ENCODE measurements around the gene GALNT16.

GRCh38 chr14:69345402-69345801, 85.4 kb downstream of the GALNT16 start:
- TF ChIP-seq, protein P1, sequence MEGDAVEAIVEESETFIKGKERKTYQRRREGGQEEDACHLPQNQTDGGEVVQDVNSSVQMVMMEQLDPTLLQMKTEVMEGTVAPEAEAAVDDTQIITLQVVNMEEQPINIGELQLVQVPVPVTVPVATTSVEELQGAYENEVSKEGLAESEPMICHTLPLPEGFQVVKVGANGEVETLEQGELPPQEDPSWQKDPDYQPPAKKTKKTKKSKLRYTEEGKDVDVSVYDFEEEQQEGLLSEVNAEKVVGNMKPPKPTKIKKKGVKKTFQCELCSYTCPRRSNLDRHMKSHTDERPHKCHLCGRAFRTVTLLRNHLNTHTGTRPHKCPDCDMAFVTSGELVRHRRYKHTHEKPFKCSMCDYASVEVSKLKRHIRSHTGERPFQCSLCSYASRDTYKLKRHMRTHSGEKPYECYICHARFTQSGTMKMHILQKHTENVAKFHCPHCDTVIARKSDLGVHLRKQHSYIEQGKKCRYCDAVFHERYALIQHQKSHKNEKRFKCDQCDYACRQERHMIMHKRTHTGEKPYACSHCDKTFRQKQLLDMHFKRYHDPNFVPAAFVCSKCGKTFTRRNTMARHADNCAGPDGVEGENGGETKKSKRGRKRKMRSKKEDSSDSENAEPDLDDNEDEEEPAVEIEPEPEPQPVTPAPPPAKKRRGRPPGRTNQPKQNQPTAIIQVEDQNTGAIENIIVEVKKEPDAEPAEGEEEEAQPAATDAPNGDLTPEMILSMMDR (conservative IDR thresholded peaks at IDR 0.05; ENCODE audit: low read length): no peak
- TF ChIP-seq EZH2phosphoT487 (IDR thresholded peaks at IDR 0.05; ENCODE audit: borderline replicate concordance): no peak

Data from Loucy (cell line).